GM10266 (cell line): ENCODE measurements around the gene CORO2B.

Source experiments
- DNase-seq: peaks from one replicate; pipeline ENCODE4 v3.0.0; 2012; ENCODE audit errors: extremely low spot score
- CTCF ChIP-seq: IDR thresholded peaks from 2 replicates; pipeline ENCODE4 v1.5.1; 2012; ENCODE audit warnings: mild to moderate bottlenecking, low read depth; ENCODE audit not compliant: control insufficient read depth, insufficient read depth; ENCODE audit errors: missing control alignments

CORO2B gene

GRCh38 chr15:68578980-68579935 is at the start of gene CORO2B:
Gene CORO2B (plus strand): TSS chr15:68578993. CDS start chr15:68579263, 270 bp downstream.
- no peak for DNase-seq
- no peak for TF ChIP-seq CTCF

- no peak for TF ChIP-seq CTCF
- DNase-seq = no peak
Observed at GRCh38 chr15:68531387-68532179, 47.2 kb upstream of the CORO2B start.

- no peak for DNase-seq
- TF ChIP-seq CTCF = no peak
Observed at GRCh38 chr15:68536331-68537095, 42.3 kb upstream of the CORO2B start.

GRCh38 chr15:68537097-68537496 is 41.7 kb upstream of the CORO2B start:
- no peak for DNase-seq
- TF ChIP-seq CTCF = no peak

- no peak for TF ChIP-seq CTCF
- DNase-seq = no peak
Observed at GRCh38 chr15:68537506-68537905, 41.3 kb upstream of the CORO2B start.

GRCh38 chr15:68538311-68538710 is 40.5 kb upstream of the CORO2B start:
- no peak for TF ChIP-seq CTCF
- no peak for DNase-seq
